DMS53 treated with DMSO at 0.1 percent for 48 hours (cell line): ENCODE results near the gene ITGA3.

Source experiments
- DNase-seq: peaks from one replicate; lab custom pipeline; 2025; ENCODE audit not compliant: unreplicated experiment; lab: John Stamatoyannopoulos, UW

ITGA3 gene

GRCh38 chr17:50090971-50091917, 35.3 kb downstream of the ITGA3 start:
- no peak for DNase-seq

DNA sequence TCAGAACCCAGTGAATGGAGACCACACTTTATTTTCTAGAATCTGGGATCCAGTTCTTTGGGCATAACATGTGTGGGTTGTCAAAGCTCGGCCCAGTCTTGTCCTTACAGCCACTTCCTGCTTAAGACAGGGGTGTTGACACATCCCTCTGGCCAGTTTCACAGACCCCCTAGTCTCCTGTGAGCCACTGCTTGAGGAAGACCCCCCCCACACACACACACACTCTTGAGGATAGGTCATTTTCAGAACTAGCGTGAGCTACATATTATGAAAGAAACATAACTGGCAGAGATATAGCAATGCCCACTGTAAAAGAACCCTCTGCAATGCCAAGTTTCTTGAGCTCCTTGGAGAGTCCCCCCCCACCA, 36.0 kb downstream of the ITGA3 start:
- no peak for DNase-seq

- DNase-seq, result no peak
These were observed 37.3 kb downstream of the ITGA3 start for GRCh38 chr17:50093246-50093645.

DNA sequence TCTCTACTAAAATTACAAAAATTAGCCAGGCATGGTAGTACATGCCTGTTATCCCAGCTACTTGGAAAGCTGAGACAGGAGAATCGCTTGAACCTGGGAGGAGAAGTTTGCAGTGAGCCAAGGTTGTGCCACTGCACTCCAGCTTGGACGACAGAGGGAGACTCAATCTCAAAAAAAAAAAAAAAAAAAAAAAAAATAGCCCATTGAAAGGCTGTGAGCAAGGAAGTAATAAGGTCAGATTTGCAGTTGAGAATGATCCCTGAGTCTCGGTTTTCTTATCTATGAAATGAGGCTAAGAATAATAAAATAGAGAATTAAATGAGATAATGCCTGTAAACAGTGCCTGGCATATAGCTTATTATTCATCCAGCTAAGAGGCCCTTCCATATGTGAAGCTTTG, 37.9 kb downstream of the ITGA3 start:
- no peak for DNase-seq

DNA sequence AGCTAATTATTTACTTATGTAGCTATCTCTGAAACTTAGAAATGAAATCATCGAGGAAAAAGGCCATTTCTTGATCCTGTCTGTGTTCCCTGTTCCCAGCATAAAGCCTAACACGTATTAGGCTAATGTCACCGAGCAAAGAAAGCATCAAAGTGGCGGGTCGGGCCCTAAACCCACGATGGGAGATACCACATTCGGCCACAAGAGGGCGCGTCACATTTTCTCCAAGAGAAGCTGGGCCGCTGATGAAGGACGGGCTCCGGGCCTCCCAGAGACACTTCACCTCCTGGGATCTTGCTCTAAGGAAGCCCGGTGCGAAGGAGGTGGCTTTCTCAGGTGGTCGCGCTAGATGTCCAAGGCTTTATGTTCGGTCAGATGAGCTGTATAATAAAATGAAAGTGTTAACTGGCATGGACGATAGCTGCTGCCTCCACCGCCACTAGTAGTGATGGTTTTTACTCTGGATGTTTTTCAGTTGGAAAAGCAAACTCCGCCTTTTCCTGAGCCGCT, 38.4 kb downstream of the ITGA3 start:
- peak; percentile 87 for DNase-seq

- peak; percentile 95 for DNase-seq
These were observed 39.1 kb downstream of the ITGA3 start, which contains the start of gene PDK2 for GRCh38 chr17:50094753-50095619. Gene PDK2, plus strand, starts transcription at chr17:50095351. Its CDS starts 85 bp downstream, at chr17:50095436.

DNA sequence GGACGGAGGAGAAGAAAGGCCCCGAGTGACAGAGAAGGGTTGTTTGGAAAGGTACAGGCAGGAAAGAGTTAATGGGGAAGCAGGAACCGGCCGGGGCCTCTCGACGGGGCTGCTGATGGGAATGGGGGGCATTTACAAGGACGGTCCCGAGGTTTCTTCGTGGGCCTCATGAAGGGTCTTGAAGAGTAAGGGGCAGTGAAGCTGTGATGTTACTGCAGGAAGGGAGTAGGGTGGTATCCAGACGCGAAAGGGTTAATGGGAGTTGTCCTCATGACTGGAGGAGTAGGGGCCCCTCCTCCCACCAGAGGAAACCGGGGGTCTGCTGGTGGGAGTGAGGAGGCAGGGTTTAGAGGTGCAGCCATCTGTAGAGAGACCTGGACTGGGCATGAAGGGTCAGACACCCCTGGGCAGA, 39.7 kb downstream of the ITGA3 start:
- DNase-seq, result no peak

- DNase-seq, result no peak
These were observed 40.2 kb downstream of the ITGA3 start for GRCh38 chr17:50096092-50096491.

DNA sequence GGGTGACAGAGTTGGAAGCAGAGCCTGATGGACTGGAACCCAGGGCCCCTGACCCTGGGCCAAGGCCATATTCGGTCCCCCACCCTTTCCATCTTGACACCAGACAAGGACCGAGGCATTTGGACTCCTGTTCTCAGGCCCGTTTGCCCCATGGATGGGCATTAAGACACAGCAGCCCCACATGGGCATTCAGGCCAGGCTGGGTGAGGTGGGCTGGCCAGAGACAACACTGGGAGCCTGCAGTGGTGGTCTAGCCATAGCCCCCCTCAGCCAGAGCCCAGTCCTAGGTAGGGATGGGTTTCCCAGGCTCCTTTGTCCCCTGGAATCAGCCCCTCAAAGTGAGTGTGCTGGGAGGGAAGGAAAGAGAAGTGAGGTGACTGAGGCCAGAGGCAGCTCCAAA, 40.8 kb downstream of the ITGA3 start:
- no peak for DNase-seq

- DNase-seq, result no peak
These were observed 41.5 kb downstream of the ITGA3 start for GRCh38 chr17:50097455-50097854.

- DNase-seq, result no peak
These were observed 42.0 kb downstream of the ITGA3 start for GRCh38 chr17:50097926-50098325.

GRCh38 chr17:50098583-50098982, 42.7 kb downstream of the ITGA3 start:
- no peak for DNase-seq

DNA sequence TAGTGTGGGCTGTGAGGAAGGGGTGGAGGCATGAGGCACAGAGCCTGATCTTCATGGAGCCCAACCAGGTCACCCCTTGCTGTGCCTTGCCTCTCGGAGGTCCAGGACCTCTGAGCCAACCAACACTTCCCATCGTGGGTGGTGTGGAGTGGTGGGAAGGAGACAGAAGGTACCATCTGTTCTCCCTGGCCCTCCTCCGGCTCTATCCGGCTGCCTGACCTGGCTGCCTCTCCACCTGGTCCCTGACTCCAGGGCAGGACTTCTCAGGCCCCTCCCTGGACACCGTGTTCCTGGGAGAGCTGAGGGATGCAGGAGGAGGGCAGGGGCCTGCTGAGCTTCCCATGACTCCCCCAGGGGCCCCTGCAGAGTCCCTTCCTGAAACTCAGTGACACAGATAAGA, 43.1 kb downstream of the ITGA3 start:
- no peak for DNase-seq

DNA sequence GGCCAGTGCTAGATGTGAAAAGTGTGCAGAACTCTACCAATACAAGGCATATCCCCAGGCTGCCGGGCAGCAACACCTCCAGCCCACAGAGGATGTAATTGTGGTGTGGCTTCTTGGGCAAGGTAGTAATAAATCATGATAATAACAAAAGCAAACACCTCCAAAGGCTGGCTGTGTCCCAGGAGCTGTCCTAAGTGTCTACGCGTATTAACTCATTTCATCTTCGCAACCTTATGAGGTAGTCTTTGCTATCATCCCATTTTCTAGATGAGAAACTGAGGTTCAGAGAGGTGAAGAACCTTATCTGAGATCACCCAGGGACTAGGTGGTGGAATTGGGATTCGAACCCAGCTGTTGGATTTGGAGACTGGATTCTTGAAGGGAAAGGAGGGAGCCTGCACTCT, 44.6 kb downstream of the ITGA3 start:
- DNase-seq, result no peak

- DNase-seq, result no peak
These were observed 45.0 kb downstream of the ITGA3 start for GRCh38 chr17:50100921-50101345.

GRCh38 chr17:50101346-50102163, 45.6 kb downstream of the ITGA3 start:
- DNase-seq, result no peak

- peak; percentile 13 for DNase-seq
These were observed 46.5 kb downstream of the ITGA3 start for GRCh38 chr17:50102164-50102991.

- no peak for DNase-seq
These were observed 47.3 kb downstream of the ITGA3 start for GRCh38 chr17:50103252-50103651.

DNA sequence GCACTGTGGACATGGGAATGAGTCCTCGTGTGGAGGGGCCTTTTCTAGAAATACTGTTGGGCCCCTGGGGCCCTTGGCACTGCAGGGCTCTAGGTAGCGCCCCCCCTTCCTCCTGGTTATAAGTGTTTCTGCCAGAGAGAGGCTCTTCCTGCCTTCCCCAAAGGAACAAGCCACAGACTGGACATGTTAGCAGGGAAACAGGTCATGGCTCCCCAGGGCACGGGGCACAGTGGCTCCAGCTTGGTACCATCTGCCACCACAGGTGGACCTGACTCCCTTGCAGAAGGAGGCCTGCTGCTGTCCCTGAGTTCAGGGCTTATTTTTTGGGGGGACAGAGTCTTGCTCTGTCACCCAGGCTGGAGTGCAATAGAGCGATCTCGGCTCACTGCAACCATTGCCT, 48.0 kb downstream of the ITGA3 start:
- no peak for DNase-seq

- DNase-seq, result no peak
These were observed 49.9 kb downstream of the ITGA3 start for GRCh38 chr17:50105811-50106210.
